Left renal cortex interstitium (tissue), 4 donors: ENCODE measurements around the gene FABP2. TPM values are rescaled to one million over a fixed set of nuclear protein-coding genes. Genes with fewer than 3 reads are reported as not detected.
"Not testable (repeated sequence)": the region's sequence is repeated elsewhere in the genome, so short reads cannot be mapped to it uniquely, and the experiment has no call there.

Source experiments
- DNase-seq, 4 donors: peaks; one replicate each; pipeline ENCODE4 v3.0.0-alpha.2; 2013; ENCODE audit warnings: low read depth in 4 of 4, low spot score in 2 of 4, missing footprints in 1 of 4
- polyA plus RNA-seq, 4 donors: library from polyadenylated mRNA; unstranded; fragments of 120-200 nt; gene quantifications; one replicate each; pipeline ENCODE4 v1.2.1, GENCODE V29; 2013; ENCODE audit not compliant: insufficient read length in 4 of 4

The FABP2 gene
- 1 to 10 TPM in 2 of 4 donors, under 1 TPM in 2; 0.06 to 1.3 (median 0.96) TPM for polyA plus RNA-seq

GRCh38 chr4:119321921-119322687 is at the start of gene FABP2:
Gene FABP2 (minus strand): TSS chr4:119322138. CDS start chr4:119322102, 36 bp downstream.
- DNase-seq: no peak

- DNase-seq: not testable (repeated sequence)
Observed at GRCh38 chr4:119370951-119371683, 49.2 kb upstream of the FABP2 start.

- not testable (repeated sequence) for DNase-seq
Observed at GRCh38 chr4:119370392-119370791, 48.5 kb upstream of the FABP2 start.

GRCh38 chr4:119366802-119367201 is 44.9 kb upstream of the FABP2 start:
- not testable (repeated sequence) for DNase-seq

GRCh38 chr4:119364203-119364602 is 42.3 kb upstream of the FABP2 start:
- DNase-seq: not testable (repeated sequence)

GRCh38 chr4:119363372-119363771 is 41.4 kb upstream of the FABP2 start:
- not testable (repeated sequence) for DNase-seq

- DNase-seq: not testable (repeated sequence)
Observed at GRCh38 chr4:119362413-119362812, 40.5 kb upstream of the FABP2 start.

- DNase-seq: not testable (repeated sequence)
Observed at GRCh38 chr4:119359873-119360272, 37.9 kb upstream of the FABP2 start.

- not testable (repeated sequence) for DNase-seq
Observed at GRCh38 chr4:119356796-119357195, 34.9 kb upstream of the FABP2 start.

GRCh38 chr4:119356041-119356440 is 34.1 kb upstream of the FABP2 start:
- not testable (repeated sequence) for DNase-seq

- not testable (repeated sequence) for DNase-seq
Observed at GRCh38 chr4:119353364-119353763, 31.4 kb upstream of the FABP2 start.

- not testable (repeated sequence) for DNase-seq
Observed at GRCh38 chr4:119348169-119348568, 26.2 kb upstream of the FABP2 start.

GRCh38 chr4:119343293-119343692 is 21.4 kb upstream of the FABP2 start:
- DNase-seq: not testable (repeated sequence)

GRCh38 chr4:119339895-119340294 is 18.0 kb upstream of the FABP2 start:
- not testable (repeated sequence) for DNase-seq

- DNase-seq: no peak
Observed at GRCh38 chr4:119337010-119337409, 15.1 kb upstream of the FABP2 start.

GRCh38 chr4:119336332-119336979 is 14.5 kb upstream of the FABP2 start:
- DNase-seq: not testable (repeated sequence)

GRCh38 chr4:119329835-119330620 is 8.1 kb upstream of the FABP2 start:
- DNase-seq: no peak

GRCh38 chr4:119328695-119329094 is 6.8 kb upstream of the FABP2 start:
- no peak for DNase-seq

- DNase-seq: no peak
Observed at GRCh38 chr4:119317990-119318389, 3.9 kb downstream of the FABP2 start.

GRCh38 chr4:119315036-119315435 is 6.9 kb downstream of the FABP2 start:
- DNase-seq: no peak
